ENCODE data around the gene HNF1B.

Gene HNF1B

GRCh38 chr17:37676115-37676925, 68.5 kb downstream of the HNF1B start:
- H3K27me3 ChIP-seq (ENCODE audit: control insufficient read depth, insufficient read depth, low read length), result no peaks in the 10 kb centered on the region
- H3K36me3 ChIP-seq (ENCODE audit: control insufficient read depth, insufficient read depth, low read length), result no peaks in the 10 kb centered on the region
- H3K4me3 ChIP-seq (ENCODE audit: low read depth, low read length), result no peak overlapping the region
- no peak overlapping the region for H3K9ac ChIP-seq (ENCODE audit: low read depth, low read length)
- no peaks in the 10 kb centered on the region for H3K9me3 ChIP-seq (ENCODE audit: control insufficient read depth, insufficient read depth, low read length)
- H3K4me1 ChIP-seq (ENCODE audit: control insufficient read depth, insufficient read depth, low read length), result no peaks in the 10 kb centered on the region

- no peaks in the 10 kb centered on the region for H3K9me3 ChIP-seq (ENCODE audit: control insufficient read depth, insufficient read depth, low read length)
- no peaks in the 10 kb centered on the region for H3K36me3 ChIP-seq (ENCODE audit: control insufficient read depth, insufficient read depth, low read length)
- H3K4me1 ChIP-seq (ENCODE audit: control insufficient read depth, insufficient read depth, low read length), result no peaks in the 10 kb centered on the region
- no peak overlapping the region for H3K9ac ChIP-seq (ENCODE audit: low read depth, low read length)
- no peak overlapping the region for H3K4me3 ChIP-seq (ENCODE audit: low read depth, low read length)
- no peaks in the 10 kb centered on the region for H3K27me3 ChIP-seq (ENCODE audit: control insufficient read depth, insufficient read depth, low read length)
Measured at GRCh38 chr17:37674511-37674910, 70.3 kb downstream of the HNF1B start.

- Histone ChIP-seq H3K27me3 (ENCODE audit: control insufficient read depth, insufficient read depth, low read length) (no peaks in the 10 kb centered on the region), H3K36me3 (ENCODE audit: control insufficient read depth, insufficient read depth, low read length) (no peaks in the 10 kb centered on the region), H3K9me3 (ENCODE audit: control insufficient read depth, insufficient read depth, low read length) (no peaks in the 10 kb centered on the region), H3K4me1 (ENCODE audit: control insufficient read depth, insufficient read depth, low read length) (no peaks in the 10 kb centered on the region), H3K4me3 (ENCODE audit: low read depth, low read length) (no peak overlapping the region), H3K9ac (ENCODE audit: low read depth, low read length) (no peak overlapping the region)
Measured at GRCh38 chr17:37673386-37673785, 71.5 kb downstream of the HNF1B start.

GRCh38 chr17:37672548-37673078, 72.2 kb downstream of the HNF1B start:
- no peaks in the 10 kb centered on the region for H3K9me3 ChIP-seq (ENCODE audit: control insufficient read depth, insufficient read depth, low read length)
- no peaks in the 10 kb centered on the region for H3K36me3 ChIP-seq (ENCODE audit: control insufficient read depth, insufficient read depth, low read length)
- no peak overlapping the region for H3K9ac ChIP-seq (ENCODE audit: low read depth, low read length)
- H3K27me3 ChIP-seq (ENCODE audit: control insufficient read depth, insufficient read depth, low read length), result no peaks in the 10 kb centered on the region
- H3K4me3 ChIP-seq (ENCODE audit: low read depth, low read length), result no peak overlapping the region
- no peaks in the 10 kb centered on the region for H3K4me1 ChIP-seq (ENCODE audit: control insufficient read depth, insufficient read depth, low read length)

GRCh38 chr17:37671824-37672547, 72.9 kb downstream of the HNF1B start:
- no peaks in the 10 kb centered on the region for H3K9me3 ChIP-seq (ENCODE audit: control insufficient read depth, insufficient read depth, low read length)
- H3K9ac ChIP-seq (ENCODE audit: low read depth, low read length), result no peak overlapping the region
- no peaks in the 10 kb centered on the region for H3K27me3 ChIP-seq (ENCODE audit: control insufficient read depth, insufficient read depth, low read length)
- H3K4me1 ChIP-seq (ENCODE audit: control insufficient read depth, insufficient read depth, low read length), result no peaks in the 10 kb centered on the region
- H3K4me3 ChIP-seq (ENCODE audit: low read depth, low read length), result no peak overlapping the region
- no peaks in the 10 kb centered on the region for H3K36me3 ChIP-seq (ENCODE audit: control insufficient read depth, insufficient read depth, low read length)

GRCh38 chr17:37671028-37671823, 73.6 kb downstream of the HNF1B start:
- Histone ChIP-seq H3K9ac (ENCODE audit: low read depth, low read length) (no peak overlapping the region), H3K9me3 (ENCODE audit: control insufficient read depth, insufficient read depth, low read length) (no peaks in the 10 kb centered on the region), H3K27me3 (ENCODE audit: control insufficient read depth, insufficient read depth, low read length) (no peaks in the 10 kb centered on the region), H3K4me1 (ENCODE audit: control insufficient read depth, insufficient read depth, low read length) (no peaks in the 10 kb centered on the region), H3K36me3 (ENCODE audit: control insufficient read depth, insufficient read depth, low read length) (no peaks in the 10 kb centered on the region), H3K4me3 (ENCODE audit: low read depth, low read length) (no peak overlapping the region)

GRCh38 chr17:37667039-37667438, 77.8 kb downstream of the HNF1B start:
- H3K27me3 ChIP-seq (ENCODE audit: control insufficient read depth, insufficient read depth, low read length), result no peaks in the 10 kb centered on the region
- no peaks in the 10 kb centered on the region for H3K9me3 ChIP-seq (ENCODE audit: control insufficient read depth, insufficient read depth, low read length)
- H3K36me3 ChIP-seq (ENCODE audit: control insufficient read depth, insufficient read depth, low read length), result no peaks in the 10 kb centered on the region
- H3K9ac ChIP-seq (ENCODE audit: low read depth, low read length), result no peak overlapping the region
- peaks cover 7% of the 10 kb centered on the region for H3K4me1 ChIP-seq (ENCODE audit: control insufficient read depth, insufficient read depth, low read length)
- H3K4me3 ChIP-seq (ENCODE audit: low read depth, low read length), result no peak overlapping the region

- Histone ChIP-seq H3K9me3 (ENCODE audit: control insufficient read depth, insufficient read depth, low read length) (no peaks in the 10 kb centered on the region), H3K36me3 (ENCODE audit: control insufficient read depth, insufficient read depth, low read length) (no peaks in the 10 kb centered on the region), H3K27me3 (ENCODE audit: control insufficient read depth, insufficient read depth, low read length) (no peaks in the 10 kb centered on the region), H3K4me3 (ENCODE audit: low read depth, low read length) (no peak overlapping the region), H3K4me1 (ENCODE audit: control insufficient read depth, insufficient read depth, low read length) (peaks cover 7% of the 10 kb centered on the region), H3K9ac (ENCODE audit: low read depth, low read length) (no peak overlapping the region)
Measured at GRCh38 chr17:37664214-37664613, 80.6 kb downstream of the HNF1B start.

GRCh38 chr17:37662353-37662752, 82.5 kb downstream of the HNF1B start:
- H3K9me3 ChIP-seq (ENCODE audit: control insufficient read depth, insufficient read depth, low read length), result no peaks in the 10 kb centered on the region
- H3K9ac ChIP-seq (ENCODE audit: low read depth, low read length), result no peak overlapping the region
- H3K36me3 ChIP-seq (ENCODE audit: control insufficient read depth, insufficient read depth, low read length), result no peaks in the 10 kb centered on the region
- peaks cover 7% of the 10 kb centered on the region for H3K4me1 ChIP-seq (ENCODE audit: control insufficient read depth, insufficient read depth, low read length)
- H3K27me3 ChIP-seq (ENCODE audit: control insufficient read depth, insufficient read depth, low read length), result no peaks in the 10 kb centered on the region
- H3K4me3 ChIP-seq (ENCODE audit: low read depth, low read length), result no peak overlapping the region

GRCh38 chr17:37661400-37662014, 83.4 kb downstream of the HNF1B start:
- H3K9ac ChIP-seq (ENCODE audit: low read depth, low read length), result no peak overlapping the region
- peaks cover 7% of the 10 kb centered on the region for H3K4me1 ChIP-seq (ENCODE audit: control insufficient read depth, insufficient read depth, low read length)
- H3K9me3 ChIP-seq (ENCODE audit: control insufficient read depth, insufficient read depth, low read length), result no peaks in the 10 kb centered on the region
- H3K27me3 ChIP-seq (ENCODE audit: control insufficient read depth, insufficient read depth, low read length), result no peaks in the 10 kb centered on the region
- no peak overlapping the region for H3K4me3 ChIP-seq (ENCODE audit: low read depth, low read length)
- no peaks in the 10 kb centered on the region for H3K36me3 ChIP-seq (ENCODE audit: control insufficient read depth, insufficient read depth, low read length)

GRCh38 chr17:37659925-37660324, 84.9 kb downstream of the HNF1B start:
- no peak overlapping the region for H3K9ac ChIP-seq (ENCODE audit: low read depth, low read length)
- H3K27me3 ChIP-seq (ENCODE audit: control insufficient read depth, insufficient read depth, low read length), result no peaks in the 10 kb centered on the region
- no peaks in the 10 kb centered on the region for H3K36me3 ChIP-seq (ENCODE audit: control insufficient read depth, insufficient read depth, low read length)
- no peaks in the 10 kb centered on the region for H3K4me1 ChIP-seq (ENCODE audit: control insufficient read depth, insufficient read depth, low read length)
- H3K9me3 ChIP-seq (ENCODE audit: control insufficient read depth, insufficient read depth, low read length), result no peaks in the 10 kb centered on the region
- H3K4me3 ChIP-seq (ENCODE audit: low read depth, low read length), result no peak overlapping the region

All from iPS-15b (cell line).